Chondrocyte (in vitro differentiated cells): Measurements from ENCODE around the gene RCSD1. TPM values are rescaled to one million over a fixed set of nuclear protein-coding genes. Genes with fewer than 3 reads are reported as not detected.

ENCODE experiments used
- DNase-seq: peaks from one replicate; pipeline ENCODE4 v3.0.0; 2021; ENCODE audit warnings: mixed read lengths, low spot score
- H3K27ac Mint-ChIP-seq: one replicate; pipeline ENCODE4 v1.8.0; 2021; ENCODE audit warnings: mild to moderate bottlenecking, moderate library complexity, mixed read lengths; ENCODE audit not compliant: unreplicated experiment
- H3K27me3 Mint-ChIP-seq: 2 replicates; pipeline ENCODE4 v1.8.0; 2021; ENCODE audit warnings: low read depth, mixed read lengths
- H3K36me3 Mint-ChIP-seq: 2 replicates; pipeline ENCODE4 v1.8.0; 2021; ENCODE audit warnings: low read depth, mixed read lengths
- H3K4me1 Mint-ChIP-seq: 2 replicates; pipeline ENCODE4 v1.8.0; 2021; ENCODE audit warnings: low read depth, mild to moderate bottlenecking, mixed read lengths
- H3K4me3 Mint-ChIP-seq: one replicate; pipeline ENCODE4 v1.8.0; 2021; ENCODE audit warnings: mild to moderate bottlenecking, moderate library complexity, mixed read lengths; ENCODE audit not compliant: unreplicated experiment
- H3K9me3 Mint-ChIP-seq: 2 replicates; pipeline ENCODE4 v1.8.0; 2021; ENCODE audit warnings: low read depth, mixed read lengths
- total RNA-seq: library from RNA; stranded (reverse); gene quantifications from 3 replicates; pipeline ENCODE4 v1.2.1, GENCODE V29; 2021
- TF ChIP-seq, protein P1 (sequence below): fragments of 200-600 bp; sonication (generic); IDR thresholded peaks from 2 replicates; pipeline ENCODE4 v1.5.0; 2021; ENCODE audit warnings: antibody characterized with exemption, mild to moderate bottlenecking, moderate library complexity

The RCSD1 gene
- total RNA-seq, 1 donor from 2014 or later, result 1.1 TPM

DNA sequence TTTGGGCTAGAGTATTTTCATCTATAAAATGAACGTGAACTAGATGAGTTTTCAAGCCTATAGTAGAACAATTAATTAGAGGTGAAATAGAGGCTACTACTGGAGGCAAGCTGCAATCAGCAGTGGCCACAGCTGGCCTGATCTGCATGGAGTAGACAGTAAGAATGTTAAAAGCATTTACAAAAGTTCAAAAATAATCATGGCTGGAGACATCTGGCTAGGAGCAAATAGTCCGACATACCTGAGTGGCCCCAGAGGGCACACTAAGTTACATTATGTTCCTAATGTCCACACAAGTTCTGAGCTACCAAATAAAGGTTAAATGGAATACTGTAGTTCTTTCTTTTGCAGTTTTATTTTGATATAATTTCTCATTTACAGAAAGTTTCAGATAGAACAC is 119.7 kb downstream of the RCSD1 start:
- DNase-seq, result no peak
- TF ChIP-seq, protein P1, sequence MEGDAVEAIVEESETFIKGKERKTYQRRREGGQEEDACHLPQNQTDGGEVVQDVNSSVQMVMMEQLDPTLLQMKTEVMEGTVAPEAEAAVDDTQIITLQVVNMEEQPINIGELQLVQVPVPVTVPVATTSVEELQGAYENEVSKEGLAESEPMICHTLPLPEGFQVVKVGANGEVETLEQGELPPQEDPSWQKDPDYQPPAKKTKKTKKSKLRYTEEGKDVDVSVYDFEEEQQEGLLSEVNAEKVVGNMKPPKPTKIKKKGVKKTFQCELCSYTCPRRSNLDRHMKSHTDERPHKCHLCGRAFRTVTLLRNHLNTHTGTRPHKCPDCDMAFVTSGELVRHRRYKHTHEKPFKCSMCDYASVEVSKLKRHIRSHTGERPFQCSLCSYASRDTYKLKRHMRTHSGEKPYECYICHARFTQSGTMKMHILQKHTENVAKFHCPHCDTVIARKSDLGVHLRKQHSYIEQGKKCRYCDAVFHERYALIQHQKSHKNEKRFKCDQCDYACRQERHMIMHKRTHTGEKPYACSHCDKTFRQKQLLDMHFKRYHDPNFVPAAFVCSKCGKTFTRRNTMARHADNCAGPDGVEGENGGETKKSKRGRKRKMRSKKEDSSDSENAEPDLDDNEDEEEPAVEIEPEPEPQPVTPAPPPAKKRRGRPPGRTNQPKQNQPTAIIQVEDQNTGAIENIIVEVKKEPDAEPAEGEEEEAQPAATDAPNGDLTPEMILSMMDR, result no peak
- Mint-ChIP-seq H3K36me3 (no peaks in the 10 kb centered on the region), H3K27me3 (no peaks in the 10 kb centered on the region), H3K27ac (peak overlapping the region; percentile 78), H3K4me1 (peaks cover 79% of the 10 kb centered on the region), H3K9me3 (no peaks in the 10 kb centered on the region), H3K4me3 (no peak overlapping the region)

- Mint-ChIP-seq H3K27ac (no peak overlapping the region), H3K4me1 (peaks cover 77% of the 10 kb centered on the region), H3K9me3 (no peaks in the 10 kb centered on the region), H3K27me3 (no peaks in the 10 kb centered on the region), H3K36me3 (no peaks in the 10 kb centered on the region), H3K4me3 (no peak overlapping the region)
- TF ChIP-seq, protein P1, result no peak
- no peak for DNase-seq
Measured at GRCh38 chr1:167750641-167751040, 120.6 kb downstream of the RCSD1 start.

DNA sequence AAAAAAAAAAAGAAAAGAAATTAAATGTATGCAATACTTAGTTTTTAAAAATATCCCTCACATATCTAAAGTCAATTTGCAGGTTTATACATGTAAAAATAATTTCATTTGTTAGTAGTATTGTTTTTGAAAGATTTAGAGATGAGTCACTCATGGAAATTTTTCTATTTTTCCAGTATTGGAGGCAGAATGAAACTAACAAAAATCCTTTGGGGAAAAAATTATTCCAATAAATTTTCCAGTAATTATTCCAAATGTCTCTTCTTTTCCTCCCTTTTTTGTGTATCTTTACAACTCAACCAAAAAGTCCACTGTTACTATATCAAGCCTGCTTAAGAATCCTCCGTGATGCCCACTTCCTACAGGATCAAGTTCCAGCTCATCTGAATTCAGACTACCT is 121.6 kb downstream of the RCSD1 start:
- TF ChIP-seq, protein P1, result no peak
- H3K27me3 Mint-ChIP-seq, result no peaks in the 10 kb centered on the region

GRCh38 chr1:167752219-167752985 is 122.4 kb downstream of the RCSD1 start:
- Mint-ChIP-seq H3K27me3 (no peaks in the 10 kb centered on the region), H3K27ac (peak overlapping the region; percentile 28), H3K36me3 (no peaks in the 10 kb centered on the region), H3K4me1 (peaks cover 73% of the 10 kb centered on the region), H3K4me3 (no peak overlapping the region), H3K9me3 (no peaks in the 10 kb centered on the region)
- TF ChIP-seq, protein P1, result no peak
- DNase-seq, result no peak

More for the DNA sequence above, 121.6 kb downstream of the RCSD1 start:
- peaks cover 74% of the 10 kb centered on the region for H3K4me1 Mint-ChIP-seq
- no peaks in the 10 kb centered on the region for H3K36me3 Mint-ChIP-seq
- no peak overlapping the region for H3K4me3 Mint-ChIP-seq
- peak overlapping the region; percentile 17 for H3K27ac Mint-ChIP-seq
- no peaks in the 10 kb centered on the region for H3K9me3 Mint-ChIP-seq
- no peak for DNase-seq

GRCh38 chr1:167755654-167756053 is 125.6 kb downstream of the RCSD1 start:
- Mint-ChIP-seq H3K27ac (no peak overlapping the region), H3K36me3 (no peaks in the 10 kb centered on the region), H3K27me3 (no peaks in the 10 kb centered on the region), H3K9me3 (no peaks in the 10 kb centered on the region), H3K4me3 (no peak overlapping the region), H3K4me1 (peaks cover 63% of the 10 kb centered on the region)
- no peak for DNase-seq
- TF ChIP-seq, protein P1, result no peak

Other genes with a start within 250 kb of the RCSD1 start
- gene CD247, start 111.7 kb upstream of the RCSD1 start, total RNA-seq, result not detected in 3 replicates
- 48.6 to 56.0 TPM (median 51.2 TPM) in 3 replicates for gene CREG1, start 76.5 kb upstream of the RCSD1 start, total RNA-seq
- gene MPZL1, start 91.8 kb downstream of the RCSD1 start, total RNA-seq, result 195 to 215 TPM (median 198 TPM) in 3 replicates